ENCODE results near the gene RILPL1. TPM values are rescaled to one million over a fixed set of nuclear protein-coding genes. Genes with fewer than 3 reads are reported as not detected.
"Not testable (repeated sequence)": the region's sequence is repeated elsewhere in the genome, so short reads cannot be mapped to it uniquely, and the experiment has no call there.

The RILPL1 gene
- total RNA-seq, 1 donor from 2014 or later = 9.4 TPM

DNA sequence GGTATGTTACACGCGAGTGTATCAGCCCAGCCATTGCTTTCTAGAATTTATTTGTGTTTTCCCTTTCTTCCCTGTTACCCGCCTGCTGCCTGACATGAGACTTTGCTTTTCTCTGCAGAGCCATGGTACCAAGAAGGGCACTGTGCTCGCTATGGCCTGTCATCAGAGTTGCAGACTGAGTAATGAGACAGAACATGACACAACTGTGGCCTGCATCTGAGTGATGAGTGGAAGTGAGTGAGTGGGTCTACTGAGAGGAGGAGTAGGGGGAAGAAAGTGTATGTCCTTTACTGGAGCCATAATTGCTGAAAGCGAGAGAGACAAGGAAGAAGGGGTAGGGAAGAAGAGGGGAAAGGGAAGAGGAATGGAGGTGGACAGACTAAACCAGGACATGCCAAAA is 2.9 kb downstream of the RILPL1 start:
- no peak for DNase-seq (ENCODE audit: low read depth, low spot score)

DNA sequence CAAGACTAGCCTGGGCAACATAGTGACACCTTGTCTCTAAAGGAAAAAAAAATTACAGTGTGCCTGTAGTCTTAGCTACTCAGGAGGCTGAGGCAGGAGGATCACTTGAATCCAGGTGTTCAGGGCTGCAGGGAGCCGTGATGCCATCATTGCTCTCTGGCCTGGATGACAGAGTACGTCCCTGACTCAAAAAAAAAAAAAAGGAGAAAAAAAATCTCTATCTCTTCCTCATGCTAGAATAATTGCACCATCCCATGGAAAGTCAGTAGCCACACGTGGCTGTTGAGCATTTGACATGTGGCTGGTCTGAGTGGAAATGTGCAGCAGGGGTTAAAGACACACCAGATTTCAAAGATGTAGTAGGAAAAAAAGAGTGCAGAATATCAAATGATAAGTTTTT is 3.8 kb downstream of the RILPL1 start:
- DNase-seq (ENCODE audit: low read depth, low spot score) = no peak

DNA sequence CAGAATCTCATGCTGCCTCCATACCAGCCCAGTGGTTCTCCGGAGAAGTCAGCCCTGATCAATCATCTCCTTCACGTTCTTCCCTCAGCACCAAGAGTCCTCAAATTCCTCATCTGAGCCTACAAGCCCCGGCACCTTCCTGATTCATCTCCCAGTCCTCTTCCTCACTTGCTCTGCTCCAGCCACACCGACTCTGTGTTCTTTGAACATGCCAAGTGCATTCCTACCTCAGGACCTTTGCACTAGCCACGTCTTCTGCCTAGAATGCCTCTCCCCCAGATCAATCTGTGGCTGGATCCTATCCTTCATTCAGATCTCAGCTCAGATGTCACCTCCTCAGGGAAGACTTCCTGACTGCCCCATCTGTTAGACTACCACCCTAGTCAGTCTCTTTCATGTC is 4.7 kb downstream of the RILPL1 start:
- no peak for DNase-seq (ENCODE audit: low read depth, low spot score)

DNA sequence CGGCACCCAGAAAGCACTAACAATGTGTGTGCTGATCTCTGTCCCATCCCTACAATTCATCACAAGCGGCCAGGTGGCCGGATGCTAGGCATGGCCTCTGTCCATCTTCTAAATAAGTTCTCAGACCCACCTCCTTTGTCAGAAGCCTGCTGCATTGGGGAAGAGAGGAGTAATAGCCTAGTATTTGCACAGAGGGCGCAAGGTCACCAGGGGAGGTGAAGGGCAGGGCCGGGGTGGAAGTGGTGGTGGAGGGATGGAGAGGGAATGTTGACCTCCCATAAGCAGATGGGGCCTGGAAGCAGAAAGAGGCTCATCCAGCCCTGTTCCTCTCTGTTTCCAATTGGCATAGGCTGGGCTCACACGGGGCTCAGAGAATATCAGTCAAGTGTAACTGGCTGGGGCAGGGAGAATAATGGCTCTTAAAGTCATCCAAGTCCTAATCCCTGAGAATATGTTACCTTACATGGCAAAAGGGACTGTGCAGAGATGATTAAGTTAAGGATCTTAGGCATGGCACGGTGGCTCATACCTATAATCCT is 6.9 kb downstream of the RILPL1 start:
- DNase-seq (ENCODE audit: low read depth, low spot score) = no peak

DNA sequence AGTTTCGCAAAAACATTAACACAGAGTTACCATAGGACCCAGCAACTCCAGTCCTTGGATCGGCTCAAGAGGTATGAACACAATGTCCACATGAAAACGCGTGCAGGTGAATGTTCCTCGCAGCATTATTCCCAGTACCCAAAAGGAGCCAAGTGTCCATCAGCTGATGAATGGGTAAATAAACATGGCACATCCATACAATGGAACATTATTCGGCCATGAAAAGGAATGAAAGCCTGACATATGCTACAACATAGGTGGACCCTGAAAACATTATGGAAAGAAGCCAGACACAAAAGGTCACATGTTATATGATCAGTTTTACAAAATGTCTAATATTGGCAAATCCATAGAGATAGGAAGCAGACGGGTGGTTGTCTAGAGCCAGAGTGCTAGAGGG is 9.1 kb downstream of the RILPL1 start:
- no peak for DNase-seq (ENCODE audit: low read depth, low spot score)

DNA sequence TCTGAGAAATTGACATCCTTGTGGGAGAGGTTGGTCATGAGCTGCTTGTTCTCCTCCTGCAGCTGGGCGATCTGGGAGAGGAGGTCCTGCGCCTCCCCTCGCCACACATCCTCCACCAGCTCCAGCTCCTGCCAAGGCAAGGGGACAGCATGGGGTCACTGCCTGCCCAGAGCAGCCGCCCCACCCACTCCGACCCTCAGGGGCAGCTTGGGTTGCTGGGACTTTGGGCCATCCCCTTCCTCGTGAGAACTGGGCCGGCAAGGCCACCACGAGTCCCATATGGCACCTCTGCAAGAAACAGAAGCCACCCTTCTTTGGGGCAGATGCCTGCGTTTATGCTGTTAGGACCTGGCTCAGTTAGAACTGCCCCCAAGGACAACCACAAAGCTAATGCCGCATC is 10.0 kb downstream of the RILPL1 start:
- no peak for DNase-seq (ENCODE audit: low read depth, low spot score)

DNA sequence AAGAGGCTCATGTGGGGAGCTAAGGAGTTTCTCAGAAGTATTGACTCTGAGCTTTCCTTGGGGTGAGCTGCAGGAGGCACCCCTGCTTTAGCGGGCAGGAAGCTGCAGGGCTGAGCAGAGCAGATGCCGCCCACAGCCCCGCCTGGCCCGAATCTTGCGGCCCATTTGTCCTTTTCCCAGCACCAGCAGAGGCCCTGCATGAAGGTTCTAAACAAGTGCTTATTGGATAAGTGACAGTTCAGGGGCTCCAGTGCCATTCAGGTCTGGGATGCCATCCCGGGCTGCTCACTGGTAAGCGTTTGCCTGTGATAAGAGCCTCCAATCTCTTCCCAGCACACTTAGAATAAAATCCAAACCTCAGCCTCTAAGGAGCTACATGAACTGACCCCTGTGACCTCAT is 11.4 kb downstream of the RILPL1 start:
- no peak for DNase-seq (ENCODE audit: low read depth, low spot score)

DNA sequence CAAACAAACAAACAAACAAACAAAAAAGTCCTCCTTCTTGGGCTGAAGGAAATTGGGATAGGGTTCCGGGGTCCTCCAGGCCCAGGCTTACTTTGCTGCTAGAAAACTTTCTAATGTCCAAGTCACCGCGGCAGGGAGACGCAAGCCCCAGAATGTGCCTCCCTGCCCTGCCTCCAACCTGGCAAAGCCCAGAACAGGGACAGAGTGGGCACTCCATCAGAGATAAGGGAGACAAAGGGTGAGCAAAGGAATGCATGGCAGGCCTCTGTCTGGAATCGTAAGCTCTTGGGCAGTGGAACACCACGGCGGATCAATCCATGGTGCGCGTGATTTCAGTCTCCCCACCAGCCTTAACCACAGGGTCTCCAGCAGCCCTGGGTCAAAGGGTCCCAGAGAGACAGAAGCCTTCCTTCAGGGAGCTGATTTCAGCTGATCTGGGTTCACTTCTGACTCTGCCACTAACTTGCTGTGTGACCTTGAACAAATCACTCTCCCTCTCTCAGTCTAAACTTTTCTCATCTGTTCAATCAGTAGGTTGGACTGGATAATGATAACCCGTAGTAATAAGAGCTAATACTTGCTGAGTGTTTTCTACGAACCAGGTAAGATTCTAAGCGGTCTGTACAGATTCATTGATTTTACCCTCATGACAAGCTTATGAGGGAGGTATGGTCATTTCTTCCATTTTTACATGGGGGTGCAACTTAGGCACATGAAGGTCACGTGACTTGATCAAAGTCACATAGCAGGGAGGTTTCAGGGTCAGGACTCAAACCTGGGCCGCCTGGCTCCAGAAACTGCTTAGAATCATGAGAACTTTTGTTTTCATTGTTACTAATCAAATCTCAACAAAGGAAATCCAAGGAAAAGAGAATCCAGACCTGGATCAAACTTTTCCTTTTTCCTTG is 12.7 kb downstream of the RILPL1 start:
- DNase-seq (ENCODE audit: low read depth, low spot score) = no peak

DNA sequence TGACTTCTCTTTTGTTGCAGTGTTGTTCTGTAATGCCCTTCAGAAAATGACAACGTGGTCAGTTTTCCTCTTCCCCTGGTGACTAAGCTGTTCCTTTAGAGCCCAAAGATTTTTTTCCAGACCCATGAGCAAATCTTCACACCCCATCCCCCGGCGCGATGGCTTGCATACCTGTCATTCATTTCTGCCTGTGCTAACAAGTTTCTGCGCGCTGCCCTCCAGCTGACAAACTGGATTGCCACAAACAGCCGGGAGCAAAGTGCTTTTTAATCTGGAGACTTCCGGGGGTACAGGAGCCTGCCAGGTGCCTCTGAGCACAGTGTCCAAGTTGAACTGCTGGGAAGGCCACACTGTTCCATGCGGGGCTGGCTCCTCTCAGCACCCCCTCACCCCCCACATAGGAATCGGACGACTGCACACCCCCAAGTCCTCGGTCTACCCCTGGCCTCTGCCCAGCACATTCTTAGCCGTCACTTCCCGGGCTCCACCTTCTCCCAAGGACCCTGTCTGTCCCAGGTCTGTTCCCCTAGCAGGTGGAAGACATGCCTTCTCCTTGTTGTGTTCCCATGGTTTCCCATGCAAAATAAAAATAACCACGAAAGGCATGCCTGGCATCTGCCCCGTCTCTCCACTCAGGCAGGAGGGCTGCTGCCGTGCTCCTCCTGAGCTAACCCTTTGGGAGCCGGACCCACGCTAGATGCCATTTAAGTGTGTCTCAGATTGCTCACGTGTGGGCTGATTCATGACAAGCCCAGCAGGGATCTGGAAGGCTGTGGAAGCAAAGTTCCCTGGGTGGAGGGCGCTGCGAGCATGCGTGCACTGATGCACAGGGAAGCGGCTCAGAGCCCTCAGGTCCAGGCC is 14.1 kb downstream of the RILPL1 start:
- DNase-seq (ENCODE audit: low read depth, low spot score) = no peak

DNA sequence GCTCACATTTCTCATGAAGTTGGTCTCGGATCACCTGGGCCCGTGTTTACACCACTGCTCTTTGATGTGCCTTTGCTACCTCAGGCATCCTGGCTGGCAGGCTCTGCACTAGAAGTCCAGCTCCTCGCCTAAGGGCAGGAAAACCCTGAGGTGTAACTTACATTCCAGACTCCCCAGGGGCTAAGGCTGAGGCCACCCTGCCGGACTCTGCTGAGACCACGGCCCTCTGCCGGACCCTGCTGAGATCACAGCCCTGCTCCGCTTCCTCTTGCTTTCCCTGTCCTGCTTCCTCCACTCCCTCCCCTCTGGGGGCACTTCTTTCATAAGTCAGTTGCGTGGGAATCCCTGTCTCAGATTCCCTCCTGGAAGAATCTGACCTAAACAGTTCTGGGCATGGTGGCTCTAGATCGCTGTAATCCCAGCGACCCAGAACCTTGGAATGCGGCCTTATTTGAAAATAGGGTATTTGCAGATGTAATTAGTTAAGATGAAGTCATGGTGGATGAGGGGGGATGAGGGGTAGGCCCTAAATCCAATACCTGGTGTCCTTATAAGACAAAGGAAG is 17.2 kb downstream of the RILPL1 start:
- no peak for DNase-seq (ENCODE audit: low read depth, low spot score)

DNA sequence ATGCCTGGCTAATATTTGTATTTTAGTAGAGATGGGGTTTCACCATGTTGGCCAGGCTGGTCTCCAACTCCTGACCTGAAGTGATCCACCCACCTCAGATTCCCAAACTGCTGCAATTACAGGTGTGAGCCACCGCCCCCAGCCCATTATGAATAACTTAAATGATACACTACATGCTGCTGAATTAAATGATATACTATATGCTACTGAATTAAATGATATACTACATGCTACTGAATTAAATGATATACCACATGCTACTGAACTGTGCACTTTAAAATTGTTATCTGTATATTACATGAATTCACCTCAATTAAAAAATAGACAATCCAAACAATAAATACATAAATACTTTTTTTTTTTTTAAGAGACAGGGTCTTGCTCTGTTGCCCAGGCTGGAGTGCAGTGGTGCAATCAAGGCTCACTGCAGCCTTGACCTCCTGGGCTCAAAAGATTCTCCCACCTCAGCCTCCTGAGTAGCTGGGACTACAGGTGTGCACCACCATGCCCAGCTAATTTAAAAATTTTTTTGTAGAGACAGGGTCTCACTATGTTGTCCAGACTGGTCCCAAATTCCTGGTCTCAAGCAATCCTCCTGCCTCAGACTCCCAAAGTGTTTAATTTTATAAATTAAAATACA is 18.8 kb downstream of the RILPL1 start:
- DNase-seq (ENCODE audit: low read depth, low spot score) = not testable (repeated sequence)

DNA sequence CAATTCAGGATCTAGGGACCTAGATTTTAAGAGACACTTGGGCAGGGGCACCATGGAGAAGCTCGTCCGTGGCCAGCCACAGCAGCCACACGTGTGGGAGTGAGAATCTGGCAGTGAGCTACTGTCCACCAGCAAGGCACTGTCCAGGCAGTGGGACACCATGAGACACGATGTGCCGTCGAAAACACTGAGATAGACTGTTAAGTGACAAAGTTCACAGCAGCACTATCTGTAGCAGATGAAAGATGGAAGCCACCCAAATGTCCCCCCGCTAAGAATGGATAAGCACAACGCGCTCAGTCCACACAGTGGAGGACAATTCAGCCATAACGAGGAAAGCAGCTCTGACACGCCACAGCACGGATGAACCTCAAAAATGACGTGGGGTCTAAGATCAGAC is 19.7 kb downstream of the RILPL1 start:
- no peak for DNase-seq (ENCODE audit: low read depth, low spot score)

DNA sequence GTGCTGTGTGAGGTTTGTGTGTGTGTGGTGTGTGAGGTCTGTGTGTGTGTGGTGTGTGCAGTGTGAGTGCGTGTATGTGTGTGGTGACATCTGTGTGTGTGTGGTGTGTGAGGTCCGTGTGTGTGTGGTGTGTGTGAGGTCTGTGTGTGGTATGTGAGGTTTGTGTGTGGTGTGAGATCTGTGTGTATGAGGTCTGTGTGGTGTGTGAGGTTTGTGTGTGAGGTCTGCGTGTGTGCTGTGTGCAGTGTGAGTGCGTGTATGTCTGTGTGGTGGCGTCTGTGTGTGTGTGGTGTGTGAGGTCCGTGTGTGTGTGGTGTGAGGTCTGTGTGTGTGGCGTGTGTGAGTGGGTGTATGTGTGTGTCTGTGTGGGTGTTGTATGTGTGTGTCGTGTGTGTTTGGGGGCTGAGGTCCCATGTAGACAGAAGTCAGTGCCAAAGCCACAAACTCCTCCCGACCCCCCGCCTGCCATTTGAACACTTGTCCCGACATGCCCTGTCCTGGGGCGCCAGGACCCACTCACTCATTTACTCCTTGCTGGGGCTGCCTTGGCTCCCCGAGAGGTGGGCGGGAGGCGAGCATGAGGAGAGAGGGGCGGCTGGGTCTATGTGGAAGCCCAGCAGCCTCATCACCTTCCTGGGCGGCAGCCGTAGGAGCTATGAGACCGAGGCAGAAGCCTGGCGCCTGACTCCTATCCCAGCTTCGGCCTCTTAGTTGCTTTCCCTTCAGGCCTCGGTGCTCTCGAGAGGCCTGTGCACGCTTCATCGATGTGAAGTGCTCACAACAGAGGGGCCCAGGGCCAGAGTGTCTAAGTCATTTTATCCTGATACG is 20.5 kb downstream of the RILPL1 start:
- no peak for DNase-seq (ENCODE audit: low read depth, low spot score)

DNA sequence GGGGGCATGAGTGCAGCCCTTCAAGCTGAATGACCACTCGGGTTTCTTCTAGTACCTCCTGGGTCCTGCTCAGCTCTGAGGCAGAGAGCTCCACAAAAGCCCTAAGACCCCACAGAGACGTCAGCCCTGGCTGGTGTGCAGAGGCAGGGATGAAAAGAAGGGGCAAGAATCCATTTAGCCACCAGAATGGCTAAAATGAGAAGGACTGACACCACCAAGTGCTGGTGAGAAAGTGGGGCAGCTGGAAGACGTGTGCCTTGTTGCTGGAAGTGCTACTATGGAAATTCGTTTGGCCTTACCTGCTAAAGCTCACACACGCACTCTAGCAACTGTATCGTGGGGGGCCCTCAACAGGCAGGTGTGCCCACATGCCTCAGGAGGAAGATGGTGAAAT is 26.7 kb downstream of the RILPL1 start:
- no peak for DNase-seq (ENCODE audit: low read depth, low spot score)

DNA sequence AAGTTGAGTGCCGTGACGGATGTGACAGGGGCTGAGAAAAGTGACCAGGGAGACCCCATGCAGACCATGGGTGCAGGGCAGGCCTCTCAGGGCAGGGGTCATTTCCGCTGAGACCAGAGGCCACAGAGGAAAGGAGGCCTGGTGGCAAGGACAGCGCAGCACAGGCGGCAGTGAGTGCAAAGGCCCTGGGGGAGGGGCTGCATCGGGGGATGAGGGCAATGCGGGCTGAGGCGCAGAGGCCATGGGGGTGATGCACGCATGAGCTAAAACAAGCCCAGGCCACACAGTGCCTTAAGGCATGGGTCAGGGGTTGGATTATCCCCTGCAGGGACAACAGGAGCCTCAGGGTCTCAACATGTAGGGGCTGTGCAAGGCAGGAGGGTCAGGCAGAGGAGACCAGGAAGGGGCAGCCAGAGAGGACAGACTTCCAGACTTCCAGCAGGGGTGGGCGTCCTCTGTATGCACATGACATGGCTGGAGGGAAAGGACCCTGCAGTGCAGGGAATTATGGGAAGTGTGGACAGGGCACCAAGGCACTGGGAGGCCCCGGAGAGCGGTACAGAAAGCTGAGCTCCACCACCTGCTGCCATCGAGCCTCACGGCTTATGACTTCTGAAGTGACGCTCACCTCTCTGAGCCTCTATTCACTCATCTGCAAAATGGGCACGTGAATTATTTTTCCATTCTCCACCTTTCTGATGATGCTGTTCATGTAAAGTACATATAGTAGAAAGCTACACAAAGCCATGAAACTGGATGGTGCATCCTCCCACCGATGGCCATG is 27.3 kb downstream of the RILPL1 start:
- no peak for DNase-seq (ENCODE audit: low read depth, low spot score)

DNA sequence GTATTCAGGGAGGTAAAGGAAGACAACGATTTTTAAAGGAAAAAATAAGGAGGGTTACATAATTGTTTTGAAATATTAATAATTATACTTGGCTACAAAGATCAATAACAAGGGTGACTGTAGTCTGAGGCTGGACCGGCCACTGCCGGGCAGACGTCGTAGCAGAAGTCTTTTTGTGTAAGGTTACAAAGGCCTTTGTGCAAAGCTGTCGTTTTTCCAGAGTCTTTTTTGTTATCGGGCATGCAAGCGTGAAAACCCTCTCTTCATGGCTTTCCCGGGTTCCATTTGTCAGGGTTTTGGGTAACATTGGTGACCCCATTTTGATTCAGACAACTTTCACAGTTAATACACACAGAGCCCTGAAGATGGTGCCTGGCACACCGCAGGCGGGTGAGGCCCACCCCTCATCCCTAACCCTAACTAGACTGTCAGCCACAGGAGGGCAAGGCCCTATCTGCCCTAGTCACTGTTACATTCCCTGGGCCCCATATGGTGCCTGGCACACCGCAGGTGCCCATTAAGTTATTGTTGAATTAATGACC is 31.3 kb downstream of the RILPL1 start:
- no peak for DNase-seq (ENCODE audit: low read depth, low spot score)

DNA sequence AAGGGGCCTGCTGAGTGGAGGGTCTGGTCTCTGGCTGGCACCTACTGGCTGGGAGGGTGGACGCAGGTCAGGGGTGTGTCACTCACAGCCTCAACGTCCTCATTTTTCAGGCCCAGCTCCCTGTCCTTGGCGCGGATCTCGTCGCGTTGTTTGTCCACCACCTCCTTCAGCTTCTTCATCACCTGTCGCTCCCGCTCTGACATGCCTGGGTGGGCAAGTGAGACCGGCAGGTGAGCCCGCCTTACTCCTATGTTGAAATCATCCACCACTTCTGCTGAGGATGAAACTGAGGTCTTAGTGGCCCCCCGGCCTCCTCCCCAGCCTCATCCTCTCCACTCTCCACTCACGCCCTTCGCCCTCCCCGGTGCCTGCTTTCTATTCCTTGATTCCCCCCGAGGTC is 34.2 kb downstream of the RILPL1 start:
- no peak for DNase-seq (ENCODE audit: low read depth, low spot score)

DNA sequence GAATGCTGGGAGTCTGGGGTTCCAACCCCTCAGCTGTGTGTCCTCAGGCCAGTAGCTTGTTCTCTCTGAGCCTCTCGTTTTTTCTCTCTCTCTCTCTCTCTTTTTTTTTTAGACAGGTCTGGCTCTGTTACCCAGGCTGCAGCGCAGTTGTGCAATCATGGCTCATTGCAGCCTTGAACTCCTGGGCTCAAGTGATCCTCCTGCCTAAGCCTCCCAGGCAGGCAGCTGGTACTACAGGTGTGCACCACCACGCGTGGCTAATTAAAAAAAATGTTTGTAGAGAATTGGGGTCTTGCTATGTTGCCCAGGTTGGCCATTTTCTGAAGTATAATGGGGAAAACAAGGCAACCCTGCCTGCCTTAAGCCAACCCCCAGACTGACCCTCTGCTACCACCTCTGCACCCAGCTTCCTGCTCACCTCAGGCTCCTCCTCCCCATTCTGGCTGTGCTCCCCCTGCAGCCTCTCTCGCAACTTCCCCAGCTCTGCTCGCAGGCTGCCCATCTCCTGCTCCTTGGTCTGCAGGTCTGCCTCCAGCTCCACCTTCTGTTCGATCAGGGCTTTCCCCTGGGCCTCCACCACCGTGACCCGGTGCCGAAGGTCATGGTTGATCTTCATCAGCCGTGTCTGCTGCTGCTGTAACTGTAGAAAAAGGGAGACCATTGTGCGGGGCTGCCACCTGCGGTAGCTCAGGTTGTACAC is 35.2 kb downstream of the RILPL1 start:
- DNase-seq (ENCODE audit: low read depth, low spot score) = no peak

DNA sequence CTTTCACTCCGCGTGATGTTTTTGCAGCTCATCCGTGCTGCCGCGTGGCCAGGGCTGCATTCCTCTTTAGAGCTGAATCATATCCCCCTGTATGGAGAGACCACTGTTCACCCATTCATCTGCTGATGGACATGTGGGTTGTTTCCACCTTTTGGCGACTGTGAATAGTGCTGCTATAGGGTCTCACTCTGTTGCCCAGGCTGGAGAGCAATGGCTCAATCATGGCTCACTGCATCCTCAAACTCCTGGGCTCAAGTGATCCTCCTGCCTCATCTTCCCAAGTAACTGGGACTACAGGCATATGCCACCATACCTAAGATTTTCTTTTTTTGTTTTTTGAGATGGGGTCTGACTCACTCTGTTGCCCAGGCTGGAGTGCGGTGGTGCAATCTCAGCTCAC is 36.5 kb downstream of the RILPL1 start:
- no peak for DNase-seq (ENCODE audit: low read depth, low spot score)
